Activated naive CD4-positive, alpha-beta T cell treated with anti-CD3 and anti-CD28 coated beads, Interleukin-2, amount 50 U/mL, for 72 hours (primary cell): ENCODE measurements around the gene KBTBD3. TPM values are rescaled to one million over a fixed set of nuclear protein-coding genes. Genes with fewer than 3 reads are reported as not detected.
"Not testable (repeated sequence)": the region's sequence is repeated elsewhere in the genome, so short reads cannot be mapped to it uniquely, and the experiment has no call there.

Experiments
- ATAC-seq, 2 donors: fragments of 150-1000 bp; cut with Tn5 transposase; 2 replicates each; pipeline ENCODE4 v1.10.0; 2021; ENCODE audit warnings: mild to moderate bottlenecking in 2 of 2, moderate library complexity in 2 of 2
- DNase-seq, 2 donors: peaks; one replicate each; pipeline ENCODE4 v3.0.0; 2021 to 2022; ENCODE audit warnings: low spot score in 2 of 2
- H3K27ac Mint-ChIP-seq, 2 donors: one replicate each; pipeline ENCODE4 v1.8.0; 2022; ENCODE audit warnings: mild to moderate bottlenecking in 2 of 2, mixed read lengths in 2 of 2
- H3K36me3 Mint-ChIP-seq, 2 donors: one replicate each; pipeline ENCODE4 v1.8.0; 2022; ENCODE audit warnings: mixed read lengths in 2 of 2
- H3K9me3 Mint-ChIP-seq, 2 donors: one replicate each; pipeline ENCODE4 v1.8.0; 2022; ENCODE audit warnings: mixed read lengths in 2 of 2
- total RNA-seq, 2 donors: library from RNA; stranded (reverse); gene quantifications; one replicate each; pipeline ENCODE4 v1.2.3, GENCODE V29; 2022

Gene KBTBD3
- total RNA-seq, 2 donors from 2014 or later, result 8.5 to 13.0 TPM

- Mint-ChIP-seq H3K9me3 (peaks cover 14% of the 10 kb centered on the region in 2 donors), H3K27ac (peak overlapping the region; percentile 89 to 97), H3K36me3 (peaks cover 35 to 43% of the 10 kb centered on the region in 2 donors)
- no peak for DNase-seq
- ATAC-seq, result no peak
Measured at GRCh38 chr11:106022795-106023275, 54.3 kb downstream of the KBTBD3 start.

- peaks cover 35 to 41% of the 10 kb centered on the region in 2 donors for H3K36me3 Mint-ChIP-seq
- H3K9me3 Mint-ChIP-seq, result peaks cover 8% of the 10 kb centered on the region in 2 donors
- peak within 1 kb of the TSS; percentile 89 to 97 for H3K27ac Mint-ChIP-seq
- peak; percentile 97 to 98 for DNase-seq
- peak; percentile 97 to 98 for ATAC-seq
Measured at GRCh38 chr11:106021967-106022794, 55.0 kb downstream of the KBTBD3 start, which contains the start of gene MSANTD4. Gene MSANTD4, minus strand, starts transcription at chr11:106022240. Its CDS starts 11,323 bp downstream, at chr11:106010917.

GRCh38 chr11:106021181-106021966, 55.8 kb downstream of the KBTBD3 start:
- H3K9me3 Mint-ChIP-seq, result peaks cover 5% of the 10 kb centered on the region in 2 donors
- ATAC-seq, result peak; percentile 0 to 7
- peaks cover 35 to 37% of the 10 kb centered on the region in 2 donors for H3K36me3 Mint-ChIP-seq
- peak overlapping the region; percentile 89 to 97 for H3K27ac Mint-ChIP-seq
- DNase-seq, result no peak

GRCh38 chr11:106017093-106017492, 60.1 kb downstream of the KBTBD3 start:
- ATAC-seq, result no peak
- Mint-ChIP-seq H3K27ac (no peak overlapping the region), H3K9me3 (no peaks in the 10 kb centered on the region), H3K36me3 (peaks cover 22 to 30% of the 10 kb centered on the region in 2 donors)
- no peak for DNase-seq

- no peaks in the 10 kb centered on the region for H3K9me3 Mint-ChIP-seq
- H3K27ac Mint-ChIP-seq, result no peak overlapping the region
- ATAC-seq (no peak), DNase-seq (no peak)
- peaks cover 23 to 33% of the 10 kb centered on the region in 2 donors for H3K36me3 Mint-ChIP-seq
Measured at GRCh38 chr11:106015066-106015465, 62.1 kb downstream of the KBTBD3 start.

GRCh38 chr11:106014620-106015019, 62.5 kb downstream of the KBTBD3 start:
- peaks cover 23 to 33% of the 10 kb centered on the region in 2 donors for H3K36me3 Mint-ChIP-seq
- peaks cover 0 to 4% of the 10 kb centered on the region in 2 donors for H3K9me3 Mint-ChIP-seq
- H3K27ac Mint-ChIP-seq, result no peak overlapping the region
- ATAC-seq (no peak), DNase-seq (no peak)

- Mint-ChIP-seq H3K9me3 (peaks cover 0 to 6% of the 10 kb centered on the region in 2 donors), H3K36me3 (peaks cover 26 to 34% of the 10 kb centered on the region in 2 donors), H3K27ac (no peak overlapping the region)
- DNase-seq, result no peak
- ATAC-seq, result no peak
Measured at GRCh38 chr11:106014035-106014434, 63.1 kb downstream of the KBTBD3 start.

GRCh38 chr11:106012744-106013143, 64.4 kb downstream of the KBTBD3 start:
- DNase-seq (no peak), ATAC-seq (no peak)
- Mint-ChIP-seq H3K9me3 (peaks cover 0 to 6% of the 10 kb centered on the region in 2 donors), H3K27ac (no peak overlapping the region), H3K36me3 (peaks cover 38 to 40% of the 10 kb centered on the region in 2 donors)

- peak overlapping the region in 1 of 2 donors; percentile 16 for H3K27ac Mint-ChIP-seq
- H3K36me3 Mint-ChIP-seq, result peaks cover 50 to 52% of the 10 kb centered on the region in 2 donors
- ATAC-seq (no peak), DNase-seq (no peak)
- peaks cover 0 to 6% of the 10 kb centered on the region in 2 donors for H3K9me3 Mint-ChIP-seq
Measured at GRCh38 chr11:106011481-106011880, 65.7 kb downstream of the KBTBD3 start.

- ATAC-seq, DNase-seq, H3K27ac Mint-ChIP-seq: not testable (repeated sequence)
- peaks cover 55 to 72% of the 10 kb centered on the region in 2 donors for H3K36me3 Mint-ChIP-seq
- H3K9me3 Mint-ChIP-seq, result peaks cover 17 to 18% of the 10 kb centered on the region in 2 donors
Measured at GRCh38 chr11:106003094-106003493, 74.1 kb downstream of the KBTBD3 start.

GRCh38 chr11:106001304-106002012, 75.7 kb downstream of the KBTBD3 start:
- peaks cover 26 to 32% of the 10 kb centered on the region in 2 donors for H3K9me3 Mint-ChIP-seq
- DNase-seq (no peak), ATAC-seq (no peak)
- peaks cover 53 to 70% of the 10 kb centered on the region in 2 donors for H3K36me3 Mint-ChIP-seq
- H3K27ac Mint-ChIP-seq, result no peak overlapping the region

Other genes starting within 250 kb of the KBTBD3 start
- 10 to 100 TPM; 14.2 to 16.3 TPM for gene MSANTD4, start 55.1 kb downstream of the KBTBD3 start, total RNA-seq
- 10 to 100 TPM; 24.2 to 42.2 TPM for gene AASDHPPT, start 315 bp upstream of the KBTBD3 start, total RNA-seq